Upper lobe of right lung (tissue), 1 donor: Measurements from ENCODE around the gene LETMD1. TPM values are rescaled to one million over a fixed set of nuclear protein-coding genes. Genes with fewer than 3 reads are reported as not detected.

ENCODE experiments used
- ATAC-seq: fragments of 200-7000 bp; cut with Tn5 transposase; one replicate; pipeline ENCODE4 v1.9.1; 2020; ENCODE audit warnings: mild to moderate bottlenecking, moderate library complexity
- DNase-seq: peaks from one replicate; pipeline ENCODE4 v3.0.0-alpha.2; 2020
- H3K27ac ChIP-seq: fragments of 200-600 bp; one replicate; pipeline ENCODE4 v1.8.0; 2022
- H3K27me3 ChIP-seq: fragments of 200-600 bp; one replicate; pipeline ENCODE4 v1.8.0; 2022; ENCODE audit warnings: mild to moderate bottlenecking
- H3K36me3 ChIP-seq: fragments of 200-600 bp; one replicate; pipeline ENCODE4 v1.8.0; 2022
- H3K4me1 ChIP-seq: fragments of 200-600 bp; one replicate; pipeline ENCODE4 v1.8.0; 2022
- H3K4me3 ChIP-seq: fragments of 200-600 bp; one replicate; pipeline ENCODE4 v1.8.0; 2022; ENCODE audit warnings: mild to moderate bottlenecking
- H3K9me3 ChIP-seq: fragments of 200-600 bp; one replicate; pipeline ENCODE4 v1.8.0; 2022
- CTCF ChIP-seq: fragments of 200-600 bp; IDR thresholded peaks from one replicate; pipeline ENCODE4 v1.8.0; 2022; ENCODE audit warnings: antibody characterized with exemption
- intact Hi-C: fragments of 100-400 bp; cut with DNase I; formaldehyde crosslinking; loops from one replicate; pipeline ENCODE4 v1.11.0; 2022
- long read RNA-seq: library from polyadenylated mRNA; unstranded; transcript quantifications from one replicate; pipeline ENCODE4 v2.0.0, GENCODE V29; 2021
- total RNA-seq: library from RNA; stranded (reverse); fragmentation: NEBNext Ultra II Directional; extraction: Animal tissue kit (Norgen Biotek cat#: 25700); gene quantifications from one replicate; pipeline ENCODE4 v1.2.1, GENCODE V29; 2021
- donor health status: DM: no; HTN: yes; CAD: no; lungs with severe emphysema.

The LETMD1 gene
- 71.6 TPM for total RNA-seq
- long read RNA-seq, transcript LETMD1-201 (9 exons, 2,112 nt), result major isoform, 25 of 92 reads
- long read RNA-seq, transcript LETMD1-221 (5 exons, 1,480 nt), result minor isoform, 13 of 92 reads
- long read RNA-seq, transcript LETMD1-206 (6 exons, 1,665 nt), result minor isoform, 5 of 92 reads
- long read RNA-seq, partial matches to known transcripts, result 2 of 92 reads
- long read RNA-seq, other reads (novel, unspliced or antisense), result 37 of 92 reads

DNA sequence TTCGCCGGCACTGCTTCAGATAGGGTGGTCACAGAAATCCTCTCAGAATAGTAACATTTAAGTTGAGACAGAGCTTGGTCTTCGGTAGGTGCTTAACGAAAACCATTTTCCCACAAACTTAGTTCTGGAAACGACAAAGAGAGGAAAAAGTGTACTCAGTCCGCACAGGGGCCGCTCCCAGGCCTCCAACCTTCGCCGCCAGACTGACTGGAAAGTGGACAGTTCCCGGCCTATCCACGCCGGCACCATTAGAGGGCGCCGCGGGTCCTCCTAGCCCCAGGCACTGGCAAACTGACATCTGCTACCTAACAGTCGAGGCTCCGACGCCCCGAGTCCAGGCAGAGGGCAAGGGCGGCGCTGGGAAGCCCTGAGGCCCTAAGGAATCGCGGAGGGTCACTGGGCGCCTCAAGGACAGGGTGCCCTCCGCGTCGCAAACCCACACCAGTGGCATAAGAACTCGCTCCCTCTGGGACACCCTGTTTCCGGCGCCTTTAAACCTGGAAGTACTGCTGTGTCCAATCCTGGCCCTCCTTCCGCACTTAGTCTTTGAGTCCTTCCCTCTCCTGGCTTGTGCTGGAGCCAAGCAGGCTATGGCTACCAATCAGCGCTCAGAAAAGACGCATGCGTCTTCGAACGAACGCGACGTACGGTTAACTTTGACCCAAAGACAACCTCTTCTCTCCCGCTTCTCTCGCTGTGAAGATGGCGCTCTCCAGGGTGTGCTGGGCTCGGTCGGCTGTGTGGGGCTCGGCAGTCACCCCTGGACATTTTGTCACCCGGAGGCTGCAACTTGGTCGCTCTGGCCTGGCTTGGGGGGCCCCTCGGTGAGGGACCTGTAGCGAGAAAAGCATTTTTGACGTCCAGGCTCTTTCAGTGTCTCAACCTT is at the start of gene LETMD1:
LETMD1 (plus strand) TSS at position 673 of the 886 bp plus-strand sequence; CDS start at position 703, 30 bp downstream.
- TF ChIP-seq CTCF, result peak; percentile 93
- no peaks in the 10 kb centered on the region for H3K27me3 ChIP-seq
- no peaks in the 10 kb centered on the region for H3K9me3 ChIP-seq
- peak within 1 kb of the TSS; percentile 85 for H3K4me3 ChIP-seq
- ATAC-seq (peak; percentile 99), DNase-seq (peak; percentile 94)
- intact Hi-C loops, result no loop called here
- peaks cover 11% of the 10 kb centered on the region for H3K4me1 ChIP-seq
- H3K36me3 ChIP-seq, result peaks cover 24% of the 10 kb centered on the region
- H3K27ac ChIP-seq, result peak within 1 kb of the TSS; percentile 95

- Histone ChIP-seq H3K4me3 (no peak overlapping the region), H3K4me1 (no peaks in the 10 kb centered on the region), H3K27ac (no peak overlapping the region), H3K27me3 (no peaks in the 10 kb centered on the region), H3K9me3 (no peaks in the 10 kb centered on the region), H3K36me3 (peaks cover 92% of the 10 kb centered on the region)
- no peak for DNase-seq
- intact Hi-C loops, result loop anchor here (10.0 kb wide), 1 partner anchor 184 kb away; no protein-coding TSS in a partner anchor
- peak; percentile 69 for ATAC-seq
- TF ChIP-seq CTCF, result no peak
Measured at GRCh38 chr12:50999093-50999492, 49.0 kb upstream of the LETMD1 start.

DNA sequence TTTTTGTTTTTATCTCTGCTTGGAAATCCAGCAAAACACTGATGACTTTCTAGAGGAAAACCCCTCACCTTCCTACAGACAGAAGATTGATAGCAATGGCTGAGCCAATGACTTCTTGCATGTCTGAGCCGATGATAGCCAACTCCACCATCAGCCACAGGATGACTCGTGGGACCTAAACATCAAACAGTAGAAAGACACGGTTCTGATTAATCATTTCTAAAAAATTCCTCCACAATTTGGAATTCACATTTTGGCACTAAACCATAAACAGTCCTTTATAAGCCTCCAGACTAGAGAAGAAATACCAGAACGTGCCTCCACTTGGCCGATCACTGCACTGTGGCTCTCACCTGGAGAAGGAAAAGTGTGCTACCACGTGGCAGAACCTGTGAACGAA is 47.9 kb upstream of the LETMD1 start:
- no peaks in the 10 kb centered on the region for H3K27me3 ChIP-seq
- no peak for TF ChIP-seq CTCF
- H3K36me3 ChIP-seq, result peaks cover 92% of the 10 kb centered on the region
- H3K9me3 ChIP-seq, result no peaks in the 10 kb centered on the region
- no peak overlapping the region for H3K27ac ChIP-seq
- no peak for ATAC-seq
- intact Hi-C loops, result no loop called here
- DNase-seq, result no peak
- no peaks in the 10 kb centered on the region for H3K4me1 ChIP-seq
- H3K4me3 ChIP-seq, result no peak overlapping the region

- ATAC-seq (no peak), DNase-seq (no peak)
- no peaks in the 10 kb centered on the region for H3K9me3 ChIP-seq
- H3K27me3 ChIP-seq, result no peaks in the 10 kb centered on the region
- intact Hi-C loops, result no loop called here
- H3K4me3 ChIP-seq, result no peak overlapping the region
- H3K4me1 ChIP-seq, result no peaks in the 10 kb centered on the region
- TF ChIP-seq CTCF, result no peak
- peaks cover 92% of the 10 kb centered on the region for H3K36me3 ChIP-seq
- H3K27ac ChIP-seq, result no peak overlapping the region
Measured at GRCh38 chr12:51001799-51002198, 46.3 kb upstream of the LETMD1 start.

DNA sequence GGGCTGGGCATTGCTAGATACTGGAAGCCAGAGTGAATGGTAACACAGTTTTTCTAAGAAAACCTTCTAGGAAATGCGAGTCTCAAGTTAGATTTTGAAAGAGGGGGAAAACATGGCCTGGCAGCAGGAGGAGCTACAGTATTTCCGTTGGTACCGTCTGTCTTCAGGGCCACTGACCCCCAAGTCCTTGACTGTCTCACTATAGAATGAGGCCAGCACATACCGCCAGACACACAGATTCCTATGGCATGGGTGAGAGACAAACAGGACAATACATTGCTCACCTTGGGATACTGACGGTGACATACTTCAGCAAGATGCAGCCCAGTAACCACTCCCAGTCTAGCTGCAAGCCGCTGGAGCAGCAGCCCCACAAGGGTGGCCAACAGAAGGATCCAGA is 43.6 kb upstream of the LETMD1 start:
- TF ChIP-seq CTCF, result no peak
- no peak overlapping the region for H3K27ac ChIP-seq

More for the DNA sequence above, 43.6 kb upstream of the LETMD1 start:
- DNase-seq (no peak), ATAC-seq (no peak)
- no peaks in the 10 kb centered on the region for H3K4me1 ChIP-seq
- H3K27me3 ChIP-seq, result no peaks in the 10 kb centered on the region
- H3K36me3 ChIP-seq, result peaks cover 76% of the 10 kb centered on the region
- no peak overlapping the region for H3K4me3 ChIP-seq
- intact Hi-C loops, result no loop called here
- H3K9me3 ChIP-seq, result no peaks in the 10 kb centered on the region
